SK-N-SH treated with all-trans-retinoic acid at 6 μM for 48 hours (cell line): Measurements from ENCODE around the gene MYO9B.

Source experiments
- ATAC-seq: fragments of 200-7000 bp; cut with Tn5 transposase; 3 replicates; pipeline ENCODE4 v1.9.1; 2020; ENCODE audit warnings: mild to moderate bottlenecking, moderate library complexity
- BACH2 ChIP-seq: fragments of 250-450 bp; sonication (Bioruptor Pico); IDR thresholded peaks from 2 replicates; pipeline ENCODE4 v1.9.0; 2021; ENCODE audit warnings: mild to moderate bottlenecking, borderline replicate concordance
- CSDC2 ChIP-seq: fragments of 250-450 bp; sonication (Bioruptor Pico); IDR thresholded peaks from 2 replicates; pipeline ENCODE4 v1.5.0; 2020; ENCODE audit warnings: mild to moderate bottlenecking, moderate library complexity
- ESRRG ChIP-seq: fragments of 250-450 bp; sonication (Bioruptor Pico); IDR thresholded peaks from 2 replicates; pipeline ENCODE4 v1.6.1; 2021; ENCODE audit warnings: mild to moderate bottlenecking
- GLIS3 ChIP-seq: fragments of 250-450 bp; sonication (Bioruptor Pico); IDR thresholded peaks from 2 replicates; pipeline ENCODE4 v1.5.0; 2020; ENCODE audit warnings: mild to moderate bottlenecking, moderate library complexity
- ISL1 ChIP-seq: fragments of 250-450 bp; sonication (Bioruptor Pico); IDR thresholded peaks from 2 replicates; pipeline ENCODE4 v2.1.2; 2022; ENCODE audit warnings: mild to moderate bottlenecking, moderate library complexity
- OSR1 ChIP-seq: fragments of 250-450 bp; sonication (Bioruptor Pico); IDR thresholded peaks from 2 replicates; pipeline ENCODE4 v1.8.0; 2022; ENCODE audit warnings: moderate library complexity, mild to moderate bottlenecking, inconsistent platforms
- PPARA ChIP-seq: fragments of 250-450 bp; sonication (Bioruptor Pico); IDR thresholded peaks from 2 replicates; pipeline ENCODE4 v1.5.0; 2020; ENCODE audit warnings: mild to moderate bottlenecking, borderline replicate concordance
- RARB ChIP-seq: fragments of 250-450 bp; sonication (Bioruptor Pico); IDR thresholded peaks from 2 replicates; pipeline ENCODE4 v1.8.0; 2021; ENCODE audit warnings: mild to moderate bottlenecking, moderate library complexity
- ZC3H10 ChIP-seq: fragments of 250-450 bp; sonication (Bioruptor Pico); IDR thresholded peaks from 2 replicates; pipeline ENCODE4 v1.5.1; 2021; ENCODE audit warnings: mild to moderate bottlenecking, moderate library complexity
- ZFP3 ChIP-seq: fragments of 250-450 bp; sonication (Bioruptor Pico); IDR thresholded peaks from 2 replicates; pipeline ENCODE4 v1.5.0; 2020; ENCODE audit warnings: mild to moderate bottlenecking, moderate library complexity
- ZFP30 ChIP-seq: fragments of 450-650 bp; formaldehyde crosslinking; IDR thresholded peaks from 2 replicates; pipeline ENCODE4 v1.5.0; 2022; ENCODE audit warnings: mild to moderate bottlenecking, moderate library complexity
- ZNF565 ChIP-seq: fragments of 450-650 bp; formaldehyde crosslinking; conservative IDR thresholded peaks from 2 replicates; pipeline ENCODE4 v1.5.0; 2020; ENCODE audit warnings: low read depth, mild to moderate bottlenecking, moderate library complexity
- ZNF70 ChIP-seq: fragments of 450-650 bp; formaldehyde crosslinking; IDR thresholded peaks from 2 replicates; pipeline ENCODE4 v1.5.0; 2020; ENCODE audit warnings: mild to moderate bottlenecking, moderate library complexity
- ZNF8 ChIP-seq: fragments of 450-650 bp; formaldehyde crosslinking; IDR thresholded peaks from 2 replicates; pipeline ENCODE4 v1.5.0; 2020; ENCODE audit warnings: mild to moderate bottlenecking, moderate library complexity
- TF ChIP-seq, protein P1 (sequence below): fragments of 250-450 bp; sonication (Bioruptor Pico); IDR thresholded peaks from 2 replicates; pipeline ENCODE4 v1.8.0; 2020; ENCODE audit warnings: mild to moderate bottlenecking, moderate library complexity, borderline replicate concordance
- TF ChIP-seq, protein P2 (sequence below): fragments of 250-450 bp; sonication (Bioruptor Pico); IDR thresholded peaks from 2 replicates; pipeline ENCODE4 v1.5.0; 2020; ENCODE audit warnings: mild to moderate bottlenecking, moderate library complexity
- TF ChIP-seq, protein P3 (sequence below): fragments of 250-450 bp; sonication (Bioruptor Pico); IDR thresholded peaks from 2 replicates; pipeline ENCODE4 v1.8.0; 2021; ENCODE audit warnings: low read depth, mild to moderate bottlenecking, moderate library complexity, borderline replicate concordance
- TF ChIP-seq, protein P4 (sequence below): fragments of 250-450 bp; sonication (Bioruptor Pico); IDR thresholded peaks from 2 replicates; pipeline ENCODE4 v1.5.1; 2021; ENCODE audit warnings: mild to moderate bottlenecking, moderate library complexity
- TF ChIP-seq, protein P5 (sequence below): fragments of 250-450 bp; sonication (Bioruptor Pico); IDR thresholded peaks from 2 replicates; pipeline ENCODE4 v1.5.1; 2020; ENCODE audit warnings: low read depth, mild to moderate bottlenecking, moderate library complexity

MYO9B gene

DNA sequence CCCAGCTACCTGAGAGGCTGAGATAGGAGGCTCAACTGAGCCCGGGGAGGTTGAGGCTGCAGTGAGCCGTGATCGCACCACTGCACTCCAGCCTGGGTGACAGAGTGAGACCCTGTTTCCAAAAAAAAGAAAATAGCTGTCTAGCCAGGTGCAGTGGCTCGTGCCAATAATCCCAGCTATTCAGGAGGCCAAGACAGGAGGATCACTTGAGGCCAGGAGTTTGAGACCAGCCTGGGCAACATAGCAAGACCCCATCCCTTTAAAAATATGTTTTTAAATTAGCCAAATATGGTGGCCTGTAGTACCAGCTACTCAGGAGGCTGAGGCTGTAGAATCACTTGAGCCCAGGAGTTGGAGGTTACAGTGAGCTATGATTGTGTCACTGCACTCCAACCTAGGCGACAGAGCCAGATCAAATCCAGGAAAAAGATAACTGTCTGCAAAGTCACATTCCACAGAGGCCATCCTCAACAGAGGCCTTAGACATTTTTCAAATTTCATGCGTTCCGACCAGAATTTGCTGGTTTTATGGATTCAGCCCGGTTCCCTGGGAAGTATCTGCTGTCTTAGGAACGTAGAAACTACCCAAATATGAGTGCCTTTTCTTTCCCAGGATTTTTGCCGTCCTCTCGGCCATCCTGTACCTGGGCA is 80.8 kb downstream of the MYO9B start:
- TF ChIP-seq RARB (CRISPR knock-in tag) (no peak), ZNF70 (CRISPR knock-in tag) (no peak), GLIS3 (CRISPR knock-in tag) (no peak), ESRRG (CRISPR knock-in tag) (no peak), ZNF565 (CRISPR knock-in tag) (no peak), BACH2 (CRISPR knock-in tag) (no peak), OSR1 (CRISPR knock-in tag) (no peak), ZFP30 (CRISPR knock-in tag) (no peak)
- TF ChIP-seq, protein P1, sequence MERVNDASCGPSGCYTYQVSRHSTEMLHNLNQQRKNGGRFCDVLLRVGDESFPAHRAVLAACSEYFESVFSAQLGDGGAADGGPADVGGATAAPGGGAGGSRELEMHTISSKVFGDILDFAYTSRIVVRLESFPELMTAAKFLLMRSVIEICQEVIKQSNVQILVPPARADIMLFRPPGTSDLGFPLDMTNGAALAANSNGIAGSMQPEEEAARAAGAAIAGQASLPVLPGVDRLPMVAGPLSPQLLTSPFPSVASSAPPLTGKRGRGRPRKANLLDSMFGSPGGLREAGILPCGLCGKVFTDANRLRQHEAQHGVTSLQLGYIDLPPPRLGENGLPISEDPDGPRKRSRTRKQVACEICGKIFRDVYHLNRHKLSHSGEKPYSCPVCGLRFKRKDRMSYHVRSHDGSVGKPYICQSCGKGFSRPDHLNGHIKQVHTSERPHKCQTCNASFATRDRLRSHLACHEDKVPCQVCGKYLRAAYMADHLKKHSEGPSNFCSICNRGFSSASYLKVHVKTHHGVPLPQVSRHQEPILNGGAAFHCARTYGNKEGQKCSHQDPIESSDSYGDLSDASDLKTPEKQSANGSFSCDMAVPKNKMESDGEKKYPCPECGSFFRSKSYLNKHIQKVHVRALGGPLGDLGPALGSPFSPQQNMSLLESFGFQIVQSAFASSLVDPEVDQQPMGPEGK (CRISPR knock-in tag), result no peak
- TF ChIP-seq, protein P2, sequence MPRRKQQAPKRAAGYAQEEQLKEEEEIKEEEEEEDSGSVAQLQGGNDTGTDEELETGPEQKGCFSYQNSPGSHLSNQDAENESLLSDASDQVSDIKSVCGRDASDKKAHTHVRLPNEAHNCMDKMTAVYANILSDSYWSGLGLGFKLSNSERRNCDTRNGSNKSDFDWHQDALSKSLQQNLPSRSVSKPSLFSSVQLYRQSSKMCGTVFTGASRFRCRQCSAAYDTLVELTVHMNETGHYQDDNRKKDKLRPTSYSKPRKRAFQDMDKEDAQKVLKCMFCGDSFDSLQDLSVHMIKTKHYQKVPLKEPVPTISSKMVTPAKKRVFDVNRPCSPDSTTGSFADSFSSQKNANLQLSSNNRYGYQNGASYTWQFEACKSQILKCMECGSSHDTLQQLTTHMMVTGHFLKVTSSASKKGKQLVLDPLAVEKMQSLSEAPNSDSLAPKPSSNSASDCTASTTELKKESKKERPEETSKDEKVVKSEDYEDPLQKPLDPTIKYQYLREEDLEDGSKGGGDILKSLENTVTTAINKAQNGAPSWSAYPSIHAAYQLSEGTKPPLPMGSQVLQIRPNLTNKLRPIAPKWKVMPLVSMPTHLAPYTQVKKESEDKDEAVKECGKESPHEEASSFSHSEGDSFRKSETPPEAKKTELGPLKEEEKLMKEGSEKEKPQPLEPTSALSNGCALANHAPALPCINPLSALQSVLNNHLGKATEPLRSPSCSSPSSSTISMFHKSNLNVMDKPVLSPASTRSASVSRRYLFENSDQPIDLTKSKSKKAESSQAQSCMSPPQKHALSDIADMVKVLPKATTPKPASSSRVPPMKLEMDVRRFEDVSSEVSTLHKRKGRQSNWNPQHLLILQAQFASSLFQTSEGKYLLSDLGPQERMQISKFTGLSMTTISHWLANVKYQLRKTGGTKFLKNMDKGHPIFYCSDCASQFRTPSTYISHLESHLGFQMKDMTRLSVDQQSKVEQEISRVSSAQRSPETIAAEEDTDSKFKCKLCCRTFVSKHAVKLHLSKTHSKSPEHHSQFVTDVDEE (CRISPR knock-in tag), result no peak
- no peak for ATAC-seq

DNA sequence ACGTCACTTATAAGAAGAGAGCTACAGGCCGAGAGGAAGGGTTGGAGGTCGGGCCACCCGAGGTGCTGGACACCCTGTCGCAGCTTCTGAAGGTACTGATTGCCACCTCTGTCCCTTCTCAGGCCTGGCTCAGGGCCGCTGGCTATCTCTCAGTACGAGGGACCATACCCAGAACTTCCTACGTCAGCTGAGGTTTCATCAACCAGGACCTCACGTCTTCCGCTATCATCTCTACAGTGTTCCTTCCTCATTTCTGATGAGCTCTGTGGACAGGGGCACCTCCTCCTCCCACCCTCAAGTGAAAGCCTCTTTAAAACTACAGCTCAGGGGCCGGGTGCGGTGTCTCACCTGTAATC is 81.3 kb downstream of the MYO9B start:
- TF ChIP-seq, protein P3, sequence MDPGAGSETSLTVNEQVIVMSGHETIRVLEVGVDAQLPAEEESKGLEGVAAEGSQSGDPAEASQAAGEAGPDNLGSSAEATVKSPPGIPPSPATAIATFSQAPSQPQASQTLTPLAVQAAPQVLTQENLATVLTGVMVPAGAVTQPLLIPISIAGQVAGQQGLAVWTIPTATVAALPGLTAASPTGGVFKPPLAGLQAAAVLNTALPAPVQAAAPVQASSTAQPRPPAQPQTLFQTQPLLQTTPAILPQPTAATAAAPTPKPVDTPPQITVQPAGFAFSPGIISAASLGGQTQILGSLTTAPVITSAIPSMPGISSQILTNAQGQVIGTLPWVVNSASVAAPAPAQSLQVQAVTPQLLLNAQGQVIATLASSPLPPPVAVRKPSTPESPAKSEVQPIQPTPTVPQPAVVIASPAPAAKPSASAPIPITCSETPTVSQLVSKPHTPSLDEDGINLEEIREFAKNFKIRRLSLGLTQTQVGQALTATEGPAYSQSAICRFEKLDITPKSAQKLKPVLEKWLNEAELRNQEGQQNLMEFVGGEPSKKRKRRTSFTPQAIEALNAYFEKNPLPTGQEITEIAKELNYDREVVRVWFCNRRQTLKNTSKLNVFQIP (CRISPR knock-in tag), result no peak
- TF ChIP-seq ZNF565 (CRISPR knock-in tag), result no peak
- TF ChIP-seq GLIS3 (CRISPR knock-in tag), result no peak
- no peak for TF ChIP-seq CSDC2 (CRISPR knock-in tag)
- no peak for TF ChIP-seq BACH2 (CRISPR knock-in tag)
- no peak for TF ChIP-seq ZFP3 (CRISPR knock-in tag)
- TF ChIP-seq, protein P4, sequence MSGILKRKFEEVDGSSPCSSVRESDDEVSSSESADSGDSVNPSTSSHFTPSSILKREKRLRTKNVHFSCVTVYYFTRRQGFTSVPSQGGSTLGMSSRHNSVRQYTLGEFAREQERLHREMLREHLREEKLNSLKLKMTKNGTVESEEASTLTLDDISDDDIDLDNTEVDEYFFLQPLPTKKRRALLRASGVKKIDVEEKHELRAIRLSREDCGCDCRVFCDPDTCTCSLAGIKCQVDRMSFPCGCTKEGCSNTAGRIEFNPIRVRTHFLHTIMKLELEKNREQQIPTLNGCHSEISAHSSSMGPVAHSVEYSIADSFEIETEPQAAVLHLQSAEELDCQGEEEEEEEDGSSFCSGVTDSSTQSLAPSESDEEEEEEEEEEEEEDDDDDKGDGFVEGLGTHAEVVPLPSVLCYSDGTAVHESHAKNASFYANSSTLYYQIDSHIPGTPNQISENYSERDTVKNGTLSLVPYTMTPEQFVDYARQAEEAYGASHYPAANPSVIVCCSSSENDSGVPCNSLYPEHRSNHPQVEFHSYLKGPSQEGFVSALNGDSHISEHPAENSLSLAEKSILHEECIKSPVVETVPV (CRISPR knock-in tag), result no peak
- TF ChIP-seq PPARA, result no peak
- no peak for TF ChIP-seq ZC3H10 (CRISPR knock-in tag)
- TF ChIP-seq, protein P2 (CRISPR knock-in tag), result no peak
- TF ChIP-seq ZNF8 (CRISPR knock-in tag), result no peak
- TF ChIP-seq OSR1 (CRISPR knock-in tag), result no peak
- no peak for TF ChIP-seq ESRRG (CRISPR knock-in tag)
- no peak for ATAC-seq

DNA sequence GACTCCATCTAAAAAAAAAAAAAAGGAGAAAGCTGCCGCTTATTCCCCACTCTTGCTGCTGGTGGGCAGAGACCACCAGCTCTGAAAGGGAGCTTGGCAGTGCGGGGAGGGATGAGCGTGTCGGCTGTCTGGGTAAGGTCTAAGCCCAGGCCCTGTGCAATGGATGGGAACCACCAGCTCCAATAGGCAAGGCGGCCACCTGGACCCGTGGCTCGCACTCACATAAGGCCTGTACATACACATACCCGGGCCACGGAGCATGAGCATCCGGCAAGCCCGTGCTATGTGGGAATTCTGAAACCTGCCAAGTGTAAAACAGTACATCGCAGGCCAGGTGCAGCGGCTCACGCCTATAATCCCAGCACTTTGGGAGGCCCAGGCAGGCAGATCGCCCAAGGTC is 83.0 kb downstream of the MYO9B start:
- TF ChIP-seq RARB (CRISPR knock-in tag) (no peak), ZNF565 (CRISPR knock-in tag) (no peak), ZC3H10 (CRISPR knock-in tag) (no peak), OSR1 (CRISPR knock-in tag) (no peak), PPARA (no peak), ZNF8 (CRISPR knock-in tag) (no peak), BACH2 (CRISPR knock-in tag) (no peak), ISL1 (CRISPR knock-in tag) (no peak)
- TF ChIP-seq, protein P3 (CRISPR knock-in tag), result no peak
- TF ChIP-seq, protein P2 (CRISPR knock-in tag), result no peak
- TF ChIP-seq, protein P5, sequence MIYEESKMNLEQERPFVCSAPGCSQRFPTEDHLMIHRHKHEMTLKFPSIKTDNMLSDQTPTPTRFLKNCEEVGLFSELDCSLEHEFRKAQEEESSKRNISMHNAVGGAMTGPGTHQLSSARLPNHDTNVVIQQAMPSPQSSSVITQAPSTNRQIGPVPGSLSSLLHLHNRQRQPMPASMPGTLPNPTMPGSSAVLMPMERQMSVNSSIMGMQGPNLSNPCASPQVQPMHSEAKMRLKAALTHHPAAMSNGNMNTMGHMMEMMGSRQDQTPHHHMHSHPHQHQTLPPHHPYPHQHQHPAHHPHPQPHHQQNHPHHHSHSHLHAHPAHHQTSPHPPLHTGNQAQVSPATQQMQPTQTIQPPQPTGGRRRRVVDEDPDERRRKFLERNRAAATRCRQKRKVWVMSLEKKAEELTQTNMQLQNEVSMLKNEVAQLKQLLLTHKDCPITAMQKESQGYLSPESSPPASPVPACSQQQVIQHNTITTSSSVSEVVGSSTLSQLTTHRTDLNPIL, result no peak
- ATAC-seq, result no peak
